Measurements from ENCODE around the gene SCGB1A1. TPM values are rescaled to one million over a fixed set of nuclear protein-coding genes. Genes with fewer than 3 reads are reported as not detected.

The SCGB1A1 gene, protein sequence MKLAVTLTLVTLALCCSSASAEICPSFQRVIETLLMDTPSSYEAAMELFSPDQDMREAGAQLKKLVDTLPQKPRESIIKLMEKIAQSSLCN
- total RNA-seq (ENCODE audit: unreplicated experiment) = 0.72 TPM
- long read RNA-seq = 0 reads

- peaks cover 29% of the 10 kb centered on the region for H3K4me1 Mint-ChIP-seq (ENCODE audit: unreplicated experiment)
- H3K36me3 Mint-ChIP-seq (ENCODE audit: low read depth, unreplicated experiment) = no peaks in the 10 kb centered on the region
- H3K4me3 Mint-ChIP-seq (ENCODE audit: unreplicated experiment) = peak within 1 kb of the TSS; percentile 1
- no peak for TF ChIP-seq CTCF (IDR thresholded peaks at IDR 0.05; ENCODE audit: unreplicated experiment)
- H3K27ac Mint-ChIP-seq (ENCODE audit: unreplicated experiment) = peak within 1 kb of the TSS; percentile 0
- peaks cover 2% of the 10 kb centered on the region for H3K27me3 Mint-ChIP-seq (ENCODE audit: unreplicated experiment)
- no peak for DNase-seq (ENCODE audit: low spot score)
- no peaks in the 10 kb centered on the region for H3K9me3 Mint-ChIP-seq (ENCODE audit: unreplicated experiment)
These were observed at the start of gene SCGB1A1 for GRCh38 chr11:62418733-62419132. Gene SCGB1A1, plus strand, starts transcription at chr11:62419033. Its CDS starts 63 bp downstream, at chr11:62419096.

DNA sequence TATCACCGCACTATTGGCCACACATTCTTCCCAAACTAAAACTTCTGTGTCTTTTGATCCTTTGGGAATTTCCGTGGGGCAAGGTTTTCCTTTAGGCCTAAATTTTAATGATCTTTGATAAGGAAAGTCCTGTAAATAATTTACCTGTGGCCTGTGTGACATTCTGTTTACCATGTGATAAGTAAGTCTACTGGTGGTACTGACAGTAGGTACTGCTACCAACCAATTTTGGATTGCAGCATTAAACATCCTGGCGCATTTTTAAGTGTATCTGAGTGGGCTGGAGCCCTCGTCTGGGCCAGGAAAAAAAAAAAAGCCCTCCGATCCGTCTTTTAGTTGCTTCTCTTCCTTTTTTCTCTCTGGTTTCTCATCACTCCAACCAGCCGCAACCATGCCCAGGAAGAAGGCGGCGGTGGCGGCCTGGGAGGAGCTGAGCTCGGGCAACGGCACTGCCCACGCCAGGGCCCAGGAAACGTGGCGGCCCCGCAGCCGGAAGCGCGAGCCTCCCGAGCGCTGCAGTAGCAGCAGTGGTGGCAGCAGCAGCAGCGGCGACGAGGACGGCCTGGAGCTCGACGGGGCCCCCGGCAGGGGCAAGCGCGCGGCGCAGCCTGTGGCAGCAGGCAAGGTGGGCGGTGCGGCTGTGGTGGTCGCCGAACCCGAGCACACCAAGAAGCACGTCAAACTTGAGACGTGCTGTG, 47.9 kb upstream of the SCGB1A1 start:
- Mint-ChIP-seq H3K9me3 (ENCODE audit: unreplicated experiment) (no peaks in the 10 kb centered on the region), H3K36me3 (ENCODE audit: low read depth, unreplicated experiment) (no peaks in the 10 kb centered on the region), H3K4me3 (ENCODE audit: unreplicated experiment) (no peak overlapping the region), H3K27ac (ENCODE audit: unreplicated experiment) (no peak overlapping the region), H3K27me3 (ENCODE audit: unreplicated experiment) (no peaks in the 10 kb centered on the region), H3K4me1 (ENCODE audit: unreplicated experiment) (peaks cover 3% of the 10 kb centered on the region)
- no peak for DNase-seq (ENCODE audit: low spot score)
- no peak for TF ChIP-seq CTCF (IDR thresholded peaks at IDR 0.05; ENCODE audit: unreplicated experiment)

DNA sequence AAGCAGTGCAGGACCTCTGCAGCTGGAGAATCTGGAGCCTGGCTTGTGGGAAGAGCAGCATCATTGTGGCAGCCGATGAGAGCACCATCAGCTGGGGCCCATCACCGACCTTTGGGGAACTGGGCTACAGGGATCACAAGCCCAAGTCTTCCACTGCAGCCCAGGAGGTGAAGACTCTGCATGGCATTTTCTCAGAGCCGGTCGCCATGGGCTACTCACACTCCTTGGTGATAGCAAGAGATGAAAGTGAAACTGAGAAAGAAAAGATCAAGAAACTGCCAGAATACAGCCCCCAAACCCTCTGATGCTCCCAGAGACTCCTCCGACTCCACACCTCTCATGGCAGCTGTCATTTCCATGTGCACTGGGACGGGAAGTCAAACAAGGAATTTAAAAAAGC, 46.0 kb upstream of the SCGB1A1 start:
- Mint-ChIP-seq H3K4me3 (ENCODE audit: unreplicated experiment) (no peak overlapping the region), H3K27ac (ENCODE audit: unreplicated experiment) (no peak overlapping the region), H3K36me3 (ENCODE audit: low read depth, unreplicated experiment) (no peaks in the 10 kb centered on the region), H3K4me1 (ENCODE audit: unreplicated experiment) (peaks cover 3% of the 10 kb centered on the region), H3K27me3 (ENCODE audit: unreplicated experiment) (no peaks in the 10 kb centered on the region), H3K9me3 (ENCODE audit: unreplicated experiment) (no peaks in the 10 kb centered on the region)
- no peak for TF ChIP-seq CTCF (IDR thresholded peaks at IDR 0.05; ENCODE audit: unreplicated experiment)
- DNase-seq (ENCODE audit: low spot score) = no peak

DNA sequence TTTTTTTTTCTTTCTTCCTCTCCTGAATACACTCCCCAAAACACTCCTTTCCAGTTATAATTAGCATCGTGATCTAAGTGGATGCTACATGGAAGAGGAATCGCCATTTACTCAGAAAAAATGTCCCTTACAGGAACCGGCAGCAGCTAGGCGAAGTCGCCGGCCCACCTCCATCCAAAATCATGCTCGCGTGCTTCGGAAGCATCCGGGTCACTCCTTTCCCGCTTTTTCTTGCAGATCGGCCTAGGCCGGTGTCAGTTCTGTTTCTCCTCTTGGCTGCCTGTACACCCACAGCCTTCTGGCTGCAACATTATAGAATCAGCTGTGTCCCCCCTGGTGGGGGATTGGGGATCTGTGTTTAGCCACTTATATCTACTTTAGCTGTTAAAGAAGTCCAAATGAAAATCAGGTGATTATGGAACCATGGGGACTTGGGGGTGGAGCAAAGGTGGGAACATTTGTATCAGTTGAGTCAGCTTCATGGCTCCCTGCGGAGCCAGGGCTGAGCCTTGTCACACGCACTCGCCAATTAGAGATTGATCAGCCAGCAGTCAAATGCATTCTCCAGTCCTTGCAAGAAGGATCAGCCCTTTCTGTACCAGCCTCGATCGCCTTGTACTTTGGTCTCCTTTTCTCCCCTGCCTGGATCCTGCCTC, 45.2 kb upstream of the SCGB1A1 start:
- H3K36me3 Mint-ChIP-seq (ENCODE audit: low read depth, unreplicated experiment) = no peaks in the 10 kb centered on the region
- no peaks in the 10 kb centered on the region for H3K9me3 Mint-ChIP-seq (ENCODE audit: unreplicated experiment)
- TF ChIP-seq CTCF (IDR thresholded peaks at IDR 0.05; ENCODE audit: unreplicated experiment) = no peak
- H3K4me1 Mint-ChIP-seq (ENCODE audit: unreplicated experiment) = no peaks in the 10 kb centered on the region
- H3K27me3 Mint-ChIP-seq (ENCODE audit: unreplicated experiment) = no peaks in the 10 kb centered on the region
- no peak overlapping the region for H3K27ac Mint-ChIP-seq (ENCODE audit: unreplicated experiment)
- DNase-seq (ENCODE audit: low spot score) = no peak
- no peak overlapping the region for H3K4me3 Mint-ChIP-seq (ENCODE audit: unreplicated experiment)

DNA sequence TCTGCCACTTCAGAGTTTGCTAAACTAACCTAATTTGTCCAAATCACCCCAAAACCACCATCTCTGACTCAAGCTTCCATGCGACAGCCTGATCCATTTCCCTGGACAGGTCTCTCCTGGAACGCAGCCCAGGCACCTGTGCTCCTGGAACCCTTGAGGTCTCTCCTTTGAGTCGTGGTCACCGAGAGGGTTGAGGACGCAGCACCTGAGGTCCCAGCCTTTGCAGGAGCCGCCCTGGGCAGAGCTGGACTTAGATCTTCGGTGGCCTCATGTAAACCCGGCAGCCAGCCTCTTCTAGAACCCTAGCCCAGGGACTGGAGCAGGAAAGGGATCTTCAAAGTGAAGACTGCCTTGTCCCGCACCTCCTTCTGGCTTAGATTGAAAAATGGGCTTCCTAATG, 44.0 kb upstream of the SCGB1A1 start:
- Mint-ChIP-seq H3K27me3 (ENCODE audit: unreplicated experiment) (no peaks in the 10 kb centered on the region), H3K9me3 (ENCODE audit: unreplicated experiment) (no peaks in the 10 kb centered on the region), H3K36me3 (ENCODE audit: low read depth, unreplicated experiment) (no peaks in the 10 kb centered on the region), H3K4me1 (ENCODE audit: unreplicated experiment) (no peaks in the 10 kb centered on the region), H3K4me3 (ENCODE audit: unreplicated experiment) (no peak overlapping the region), H3K27ac (ENCODE audit: unreplicated experiment) (no peak overlapping the region)
- no peak for TF ChIP-seq CTCF (IDR thresholded peaks at IDR 0.05; ENCODE audit: unreplicated experiment)
- DNase-seq (ENCODE audit: low spot score) = no peak

Data from endothelial cell (in vitro differentiated cells).